BE2C (cell line): ENCODE results near the gene ZNF679. TPM values are rescaled to one million over a fixed set of nuclear protein-coding genes. Genes with fewer than 3 reads are reported as not detected.
"Not testable (repeated sequence)": the region's sequence is repeated elsewhere in the genome, so short reads cannot be mapped to it uniquely, and the experiment has no call there.

ENCODE experiments used
- DNase-seq: peaks from one replicate; pipeline ENCODE4 v3.0.0-alpha.2; 2020
- H3K27me3 ChIP-seq: fragments of 250-450 bp; sonication (Bioruptor Pico); 2 replicates; pipeline ENCODE4 v1.5.1; 2020; ENCODE audit warnings: mild to moderate bottlenecking
- H3K36me3 ChIP-seq: fragments of 250-450 bp; sonication (Bioruptor Pico); 2 replicates; pipeline ENCODE4 v1.5.1; 2020; ENCODE audit warnings: mild to moderate bottlenecking
- H3K4me1 ChIP-seq: fragments of 250-450 bp; sonication (Bioruptor Pico); 2 replicates; pipeline ENCODE4 v1.5.1; 2020
- H3K4me3 ChIP-seq: 2 replicates; pipeline ENCODE4 v1.5.1; 2011; ENCODE audit warnings: low read depth, low read length
- H3K9me3 ChIP-seq: fragments of 250-450 bp; sonication (Bioruptor Pico); 2 replicates; pipeline ENCODE4 v1.5.1; 2020
- CTCF ChIP-seq: IDR thresholded peaks from 2 replicates; pipeline ENCODE4 v1.5.1; 2012; ENCODE audit warnings: mild to moderate bottlenecking, low read depth, low read length
- polyA plus RNA-seq: library from polyadenylated mRNA; unstranded; fragments of >200 nt; gene quantifications from one replicate; pipeline ENCODE4 v1.2.1, GENCODE V29; 2012; ENCODE audit warnings: low read depth, missing spikeins; ENCODE audit not compliant: insufficient read length, insufficient read depth

Gene ZNF679
- polyA plus RNA-seq, result 0.51 TPM

- not testable (repeated sequence) for H3K27me3 ChIP-seq, H3K4me1 ChIP-seq, H3K4me3 ChIP-seq, H3K36me3 ChIP-seq, H3K9me3 ChIP-seq, DNase-seq
Observed at GRCh38 chr7:64228174-64228573, at the start of gene ZNF679. TSS of gene ZNF679 (plus strand) at chr7:64228474. CDS start at chr7:64249118, 20,644 bp downstream.

GRCh38 chr7:64180989-64181388, 47.3 kb upstream of the ZNF679 start:
- Histone ChIP-seq H3K4me3 (no peak overlapping the region), H3K27me3 (no peaks in the 10 kb centered on the region), H3K36me3 (no peaks in the 10 kb centered on the region), H3K4me1 (no peaks in the 10 kb centered on the region), H3K9me3 (no peaks in the 10 kb centered on the region)
- peak; percentile 11 for DNase-seq
- TF ChIP-seq CTCF, result peak; percentile 37; the same call in 1 of the 2 replicates

GRCh38 chr7:64181586-64181985, 46.7 kb upstream of the ZNF679 start:
- no peaks in the 10 kb centered on the region for H3K27me3 ChIP-seq
- H3K9me3 ChIP-seq, result no peaks in the 10 kb centered on the region
- H3K4me1 ChIP-seq, result no peaks in the 10 kb centered on the region
- no peak overlapping the region for H3K4me3 ChIP-seq
- DNase-seq, result no peak
- no peaks in the 10 kb centered on the region for H3K36me3 ChIP-seq
- TF ChIP-seq CTCF, result no peak

GRCh38 chr7:64182036-64182790, 46.1 kb upstream of the ZNF679 start:
- no peaks in the 10 kb centered on the region for H3K9me3 ChIP-seq
- no peak for TF ChIP-seq CTCF
- H3K36me3 ChIP-seq, result no peaks in the 10 kb centered on the region
- H3K27me3 ChIP-seq, result no peaks in the 10 kb centered on the region
- no peak for DNase-seq
- no peaks in the 10 kb centered on the region for H3K4me1 ChIP-seq
- no peak overlapping the region for H3K4me3 ChIP-seq

- H3K4me1 ChIP-seq, result no peaks in the 10 kb centered on the region
- H3K9me3 ChIP-seq, result no peaks in the 10 kb centered on the region
- TF ChIP-seq CTCF, result peak; percentile 64
- no peaks in the 10 kb centered on the region for H3K36me3 ChIP-seq
- no peaks in the 10 kb centered on the region for H3K27me3 ChIP-seq
- no peak overlapping the region for H3K4me3 ChIP-seq
- DNase-seq, result peak; percentile 33
Observed at GRCh38 chr7:64183126-64183742, 45.0 kb upstream of the ZNF679 start.

- no peaks in the 10 kb centered on the region for H3K9me3 ChIP-seq
Observed at GRCh38 chr7:64183827-64184372, 44.4 kb upstream of the ZNF679 start.

More at GRCh38 chr7:64183827-64184372, 44.4 kb upstream of the ZNF679 start:
- no peak for DNase-seq
- TF ChIP-seq CTCF, result no peak
- Histone ChIP-seq H3K4me1 (no peaks in the 10 kb centered on the region), H3K4me3 (no peak overlapping the region), H3K27me3 (no peaks in the 10 kb centered on the region), H3K36me3 (no peaks in the 10 kb centered on the region)
